HEK293T (cell line): ENCODE results near the gene ACKR3.

Experiments
- BHLHE40 ChIP-seq: fragments of 450-650 bp; IDR thresholded peaks from 2 replicates; pipeline ENCODE4 v1.6.1; 2016; ENCODE audit warnings: mild to moderate bottlenecking, moderate library complexity, borderline replicate concordance
- CTBP1 ChIP-seq: fragments of 450-650 bp; IDR thresholded peaks from 2 replicates; pipeline ENCODE4 v1.6.1; 2016; ENCODE audit warnings: borderline replicate concordance
- FOXK2 ChIP-seq: fragments of 450-650 bp; IDR thresholded peaks from 2 replicates; pipeline ENCODE4 v1.6.1; 2016; ENCODE audit warnings: mild to moderate bottlenecking
- FOXM1 ChIP-seq: fragments of 450-650 bp; IDR thresholded peaks from 2 replicates; pipeline ENCODE4 v1.6.1; 2017; ENCODE audit warnings: mild to moderate bottlenecking, borderline replicate concordance
- L3MBTL2 ChIP-seq: fragments of 450-650 bp; conservative IDR thresholded peaks from 2 replicates; pipeline ENCODE4 v1.6.1; 2016; ENCODE audit warnings: mild to moderate bottlenecking
- NFRKB ChIP-seq: fragments of 450-650 bp; IDR thresholded peaks from 2 replicates; pipeline ENCODE4 v1.6.1; 2016; ENCODE audit warnings: mild to moderate bottlenecking, moderate library complexity
- PKNOX1 ChIP-seq: fragments of 450-650 bp; IDR thresholded peaks from 2 replicates; pipeline ENCODE4 v1.6.1; 2016
- SP1 ChIP-seq: fragments of 450-650 bp; IDR thresholded peaks from 2 replicates; pipeline ENCODE4 v1.6.1; 2017
- SUZ12 ChIP-seq: fragments of 450-650 bp; IDR thresholded peaks from 2 replicates; pipeline ENCODE4 v1.6.1; 2016; ENCODE audit warnings: mild to moderate bottlenecking

DNA sequence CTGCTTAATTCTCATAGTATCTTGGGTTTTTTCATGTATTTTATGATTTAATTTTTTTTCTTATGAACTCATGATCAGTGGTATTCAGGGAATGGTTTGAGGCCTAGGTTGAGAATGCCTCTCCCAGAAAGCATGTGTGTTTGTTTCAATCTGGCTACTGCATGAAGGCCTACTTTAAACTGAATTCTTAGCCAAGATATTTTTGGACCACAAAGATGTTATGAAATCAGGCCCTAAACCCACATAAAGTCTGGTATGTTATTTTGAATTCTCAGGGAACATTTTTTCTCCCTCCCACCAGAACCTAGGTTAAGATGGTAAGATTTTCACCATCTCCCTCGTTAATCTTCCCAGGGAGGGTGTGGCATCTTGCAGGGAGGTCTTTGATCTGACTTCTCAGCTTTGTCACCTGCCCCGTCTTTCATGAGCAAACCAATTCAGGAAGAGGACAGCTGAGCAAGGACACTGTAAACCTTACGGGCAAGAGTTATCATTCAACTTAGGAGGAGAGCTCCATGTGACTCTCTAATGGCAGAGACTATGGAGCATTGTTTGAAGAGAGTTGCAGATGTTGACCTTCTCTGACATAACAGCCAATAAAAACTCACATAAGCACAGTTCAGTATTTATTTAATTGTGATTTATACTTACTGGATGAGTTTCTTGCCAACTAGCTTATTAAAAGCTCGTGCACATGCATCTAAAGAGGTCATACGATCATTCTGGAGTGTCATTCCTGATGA, 21.3 kb upstream of the ACKR3 start:
- TF ChIP-seq SP1 (no peak), CTBP1 (no peak), FOXK2 (no peak), BHLHE40 (no peak), PKNOX1 (no peak), FOXM1 (no peak), L3MBTL2 (no peak), SUZ12 (no peak), NFRKB (no peak)
